ENCODE data around the gene PYCARD.

Gene PYCARD

DNA sequence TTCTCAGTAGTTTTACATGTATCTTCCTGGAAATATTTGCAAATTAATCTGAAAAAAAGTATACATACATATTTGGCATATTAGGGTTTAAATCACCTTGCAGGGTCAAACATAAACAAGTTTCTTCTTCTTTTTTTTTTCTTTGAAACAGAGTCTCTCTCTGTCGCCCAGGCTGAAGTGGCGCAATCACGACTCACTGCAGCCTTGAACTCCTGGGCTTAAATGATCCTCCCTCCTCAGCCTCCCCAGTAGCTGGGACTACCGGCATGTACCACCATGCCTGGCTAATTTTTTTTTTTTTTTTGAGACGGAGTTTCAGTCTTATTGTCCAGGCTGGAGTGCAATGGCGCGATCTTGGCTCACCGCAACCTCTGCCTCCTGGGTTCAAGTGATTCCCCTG is 35.2 kb downstream of the PYCARD start:
- H3K4me3 ChIP-seq (ENCODE audit: low read depth, low read length), result no peak overlapping the region

DNA sequence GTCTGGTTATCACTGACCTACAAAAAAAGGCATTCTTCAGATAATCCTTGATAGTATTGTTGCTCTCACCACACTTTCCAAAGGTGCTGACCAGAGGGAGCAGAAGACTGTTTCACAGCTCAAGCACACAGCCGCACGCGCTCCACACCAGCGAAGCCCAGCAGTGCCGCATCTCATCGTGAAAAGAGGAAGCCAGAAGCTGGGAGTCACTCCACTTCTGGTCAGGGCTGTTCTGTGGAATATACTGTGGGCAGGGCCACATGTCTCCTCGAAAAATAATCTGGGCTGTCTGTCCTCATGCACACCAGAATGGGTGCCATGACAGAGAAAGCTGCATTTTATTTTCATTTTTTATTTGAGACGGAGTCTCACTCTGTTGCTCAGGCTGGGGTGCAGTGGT is 45.4 kb downstream of the PYCARD start:
- no peak overlapping the region for H3K4me3 ChIP-seq (ENCODE audit: low read depth, low read length)
